Left ventricle myocardium inferior (tissue), 1 donor: ENCODE results near the gene CUX1. TPM values are rescaled to one million over a fixed set of nuclear protein-coding genes. Genes with fewer than 3 reads are reported as not detected.

Experiments used
- DNase-seq: peaks from one replicate; pipeline ENCODE4 v3.0.0-alpha.2; 2020
- H3K27ac ChIP-seq: fragments of 200-600 bp; replicated peaks from 2 replicates; pipeline ENCODE4 v1.8.0; 2021
- H3K27me3 ChIP-seq: fragments of 200-600 bp; 2 replicates; pipeline ENCODE4 v1.8.0; 2021; ENCODE audit warnings: low read depth
- H3K36me3 ChIP-seq: fragments of 200-600 bp; 2 replicates; pipeline ENCODE4 v1.8.0; 2021
- H3K4me1 ChIP-seq: fragments of 200-600 bp; 2 replicates; pipeline ENCODE4 v1.8.0; 2021
- H3K4me3 ChIP-seq: fragments of 200-600 bp; 2 replicates; pipeline ENCODE4 v1.8.0; 2021; ENCODE audit warnings: mild to moderate bottlenecking, moderate library complexity
- H3K9me3 ChIP-seq: fragments of 200-600 bp; replicated peaks from 2 replicates; pipeline ENCODE4 v1.8.0; 2021
- intact Hi-C: fragments of 100-400 bp; cut with micrococcal nuclease; formaldehyde crosslinking; loops from one replicate; pipeline ENCODE4 v1.11.0; 2022
- total RNA-seq: library from RNA; stranded (reverse); fragmentation: NEBNext Ultra II Directional; extraction: Animal tissue kit (Norgen Biotek cat#: 25700); gene quantifications from one replicate; pipeline ENCODE4 v1.2.1, GENCODE V29; 2021
- TF ChIP-seq, protein P1 (sequence below): fragments of 200-600 bp; IDR thresholded peaks from 2 replicates; pipeline ENCODE4 v1.8.0; 2021; ENCODE audit warnings: antibody characterized with exemption, mild to moderate bottlenecking, borderline replicate concordance
- donor health status: DM: no; HTN: yes; CAD: no; lungs with severe emphysema.

CUX1 gene
- total RNA-seq, 1 donor from 2014 or later: 125 TPM

DNA sequence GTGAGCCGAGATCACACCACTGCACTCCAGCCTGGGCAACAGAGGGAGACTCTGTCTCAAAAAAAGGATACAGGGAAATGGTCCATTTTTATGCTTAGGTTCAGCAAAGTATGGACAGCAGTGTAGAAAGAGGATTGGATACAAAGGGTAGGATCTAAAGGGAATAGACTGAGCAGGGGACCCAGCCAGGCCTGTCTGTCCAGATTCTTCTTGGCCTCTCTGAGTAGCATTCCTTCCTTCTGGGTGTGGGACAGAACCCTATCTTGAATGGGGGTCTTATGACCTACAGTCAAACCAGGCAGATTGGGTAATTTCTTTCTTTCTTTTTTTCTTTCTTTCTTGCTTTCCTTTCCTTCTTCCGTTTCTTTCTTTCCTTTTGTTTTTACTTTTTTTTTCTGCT is 494.9 kb downstream of the CUX1 start:
- intact Hi-C loops: no loop called here
- Histone ChIP-seq H3K36me3 (no peaks in the 10 kb centered on the region), H3K4me3 (no peak overlapping the region), H3K9me3 (no peaks in the 10 kb centered on the region), H3K4me1 (peaks cover 2% of the 10 kb centered on the region), H3K27me3 (no peaks in the 10 kb centered on the region), H3K27ac (no peak overlapping the region)
- no peak for DNase-seq
- TF ChIP-seq, protein P1, sequence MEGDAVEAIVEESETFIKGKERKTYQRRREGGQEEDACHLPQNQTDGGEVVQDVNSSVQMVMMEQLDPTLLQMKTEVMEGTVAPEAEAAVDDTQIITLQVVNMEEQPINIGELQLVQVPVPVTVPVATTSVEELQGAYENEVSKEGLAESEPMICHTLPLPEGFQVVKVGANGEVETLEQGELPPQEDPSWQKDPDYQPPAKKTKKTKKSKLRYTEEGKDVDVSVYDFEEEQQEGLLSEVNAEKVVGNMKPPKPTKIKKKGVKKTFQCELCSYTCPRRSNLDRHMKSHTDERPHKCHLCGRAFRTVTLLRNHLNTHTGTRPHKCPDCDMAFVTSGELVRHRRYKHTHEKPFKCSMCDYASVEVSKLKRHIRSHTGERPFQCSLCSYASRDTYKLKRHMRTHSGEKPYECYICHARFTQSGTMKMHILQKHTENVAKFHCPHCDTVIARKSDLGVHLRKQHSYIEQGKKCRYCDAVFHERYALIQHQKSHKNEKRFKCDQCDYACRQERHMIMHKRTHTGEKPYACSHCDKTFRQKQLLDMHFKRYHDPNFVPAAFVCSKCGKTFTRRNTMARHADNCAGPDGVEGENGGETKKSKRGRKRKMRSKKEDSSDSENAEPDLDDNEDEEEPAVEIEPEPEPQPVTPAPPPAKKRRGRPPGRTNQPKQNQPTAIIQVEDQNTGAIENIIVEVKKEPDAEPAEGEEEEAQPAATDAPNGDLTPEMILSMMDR: no peak

DNA sequence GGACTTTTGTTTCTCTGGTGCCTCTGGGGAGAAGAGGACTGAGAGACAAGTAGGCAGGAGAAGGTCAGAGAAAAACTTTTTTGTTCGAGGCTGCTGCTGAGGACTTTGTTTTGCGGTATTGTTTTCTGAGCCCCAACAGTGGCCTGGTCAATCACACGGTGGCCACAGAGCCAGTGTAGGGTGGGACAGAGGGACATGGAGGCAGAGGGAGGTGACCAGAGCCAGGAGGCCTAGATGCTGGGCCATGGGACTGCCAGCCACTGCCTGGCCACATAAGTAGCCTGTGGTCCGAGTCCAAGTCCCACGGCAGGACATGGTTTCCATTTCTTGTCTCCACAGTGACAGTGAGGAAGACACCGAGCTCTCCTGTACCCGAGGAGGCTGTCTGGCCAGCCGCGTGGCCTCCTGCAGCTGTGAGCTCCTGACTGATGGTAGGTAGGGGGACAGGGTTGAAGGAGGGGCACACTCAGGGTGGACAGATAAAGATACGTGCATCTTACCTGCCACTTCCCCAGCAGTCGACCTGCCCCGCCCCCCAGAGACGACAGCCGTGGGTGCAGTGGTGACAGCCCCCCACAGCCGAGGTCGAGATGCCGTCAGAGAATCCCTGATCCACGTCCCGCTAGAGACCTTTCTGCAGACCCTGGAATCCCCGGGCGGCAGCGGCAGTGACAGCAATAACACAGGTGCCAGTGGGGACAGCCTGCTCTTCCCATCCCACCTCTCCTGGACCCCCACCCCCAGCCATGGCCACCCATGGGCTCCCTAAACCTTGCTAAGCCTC is 496.8 kb downstream of the CUX1 start:
- no peak overlapping the region for H3K27ac ChIP-seq
- no peaks in the 10 kb centered on the region for H3K27me3 ChIP-seq
- H3K4me3 ChIP-seq: no peak overlapping the region
- intact Hi-C loops: no loop called here
- no peaks in the 10 kb centered on the region for H3K36me3 ChIP-seq
- H3K4me1 ChIP-seq: no peaks in the 10 kb centered on the region
- H3K9me3 ChIP-seq: no peaks in the 10 kb centered on the region
- no peak for DNase-seq
- TF ChIP-seq, protein P1: no peak

DNA sequence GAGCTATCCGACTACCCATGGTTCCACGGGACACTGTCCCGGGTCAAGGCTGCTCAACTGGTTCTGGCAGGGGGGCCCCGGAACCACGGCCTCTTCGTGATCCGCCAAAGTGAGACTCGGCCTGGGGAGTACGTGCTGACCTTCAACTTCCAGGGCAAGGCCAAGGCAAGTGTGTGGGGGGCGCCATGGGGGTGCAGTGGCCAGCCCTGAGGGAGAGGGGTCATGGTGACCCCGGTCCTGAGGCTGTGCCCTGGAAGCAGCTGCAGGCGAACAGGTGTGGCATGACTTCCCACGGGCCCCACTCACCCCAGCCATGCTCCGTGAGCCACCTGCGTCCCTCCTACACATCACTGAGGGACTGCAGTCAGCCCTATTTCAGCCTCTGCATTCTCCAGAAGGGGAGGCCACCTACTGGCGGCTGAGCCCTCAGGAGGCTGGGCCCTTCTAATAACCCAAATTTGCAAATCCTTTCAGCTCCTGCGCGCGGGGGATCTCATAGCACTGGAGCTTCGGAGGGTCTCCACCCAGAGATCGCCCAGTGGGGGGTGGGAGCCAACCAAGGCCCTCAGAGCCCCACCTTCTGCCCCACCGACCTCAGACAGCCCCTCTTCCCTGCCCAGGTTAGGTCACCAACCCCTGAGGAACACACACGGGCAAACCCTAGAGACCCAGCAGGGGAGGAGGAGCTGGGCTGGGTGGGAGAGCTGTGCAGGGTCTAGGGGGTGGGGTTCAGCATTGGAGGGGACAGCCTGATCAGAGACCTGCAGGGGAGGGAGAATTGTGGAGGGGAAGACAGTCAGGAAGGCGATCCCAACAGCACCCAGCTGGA is 500.0 kb downstream of the CUX1 start:
- intact Hi-C loops: no loop called here
- peaks cover 4% of the 10 kb centered on the region for H3K4me1 ChIP-seq
- no peak overlapping the region for H3K27ac ChIP-seq
- TF ChIP-seq, protein P1: no peak
- H3K36me3 ChIP-seq: no peaks in the 10 kb centered on the region
- no peak for DNase-seq
- no peak overlapping the region for H3K4me3 ChIP-seq
- peaks cover 22% of the 10 kb centered on the region for H3K27me3 ChIP-seq
- H3K9me3 ChIP-seq: no peaks in the 10 kb centered on the region

DNA sequence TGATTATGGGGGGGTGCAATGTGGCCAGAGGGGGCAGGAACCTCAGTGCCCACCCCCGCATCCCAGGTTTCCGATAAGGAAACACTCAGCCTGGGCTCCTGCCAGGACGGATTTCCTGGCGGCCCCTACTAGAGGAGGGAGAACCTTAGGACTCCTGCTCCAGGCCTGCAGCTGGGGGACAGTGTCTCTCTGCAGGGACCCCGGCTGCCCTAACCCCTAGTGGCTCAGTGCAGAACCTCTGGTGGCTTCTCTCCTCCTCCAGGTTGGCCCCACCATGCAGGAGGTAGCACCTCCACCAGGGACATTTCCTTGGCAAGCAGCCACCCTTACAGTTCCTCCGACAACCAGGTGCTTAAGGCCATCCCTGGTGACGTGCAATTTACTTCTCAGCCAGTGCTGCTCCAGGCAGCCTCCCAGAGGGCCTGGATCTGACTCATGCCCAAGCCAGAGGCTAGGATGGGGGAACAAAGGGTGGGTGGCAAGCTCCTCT is 501.1 kb downstream of the CUX1 start:
- Histone ChIP-seq H3K4me1 (peaks cover 4% of the 10 kb centered on the region), H3K36me3 (no peaks in the 10 kb centered on the region), H3K27me3 (peaks cover 33% of the 10 kb centered on the region), H3K4me3 (no peak overlapping the region), H3K9me3 (no peaks in the 10 kb centered on the region), H3K27ac (peak overlapping the region; percentile 21)
- DNase-seq: no peak
- intact Hi-C loops: no loop called here
- TF ChIP-seq, protein P1: no peak

DNA sequence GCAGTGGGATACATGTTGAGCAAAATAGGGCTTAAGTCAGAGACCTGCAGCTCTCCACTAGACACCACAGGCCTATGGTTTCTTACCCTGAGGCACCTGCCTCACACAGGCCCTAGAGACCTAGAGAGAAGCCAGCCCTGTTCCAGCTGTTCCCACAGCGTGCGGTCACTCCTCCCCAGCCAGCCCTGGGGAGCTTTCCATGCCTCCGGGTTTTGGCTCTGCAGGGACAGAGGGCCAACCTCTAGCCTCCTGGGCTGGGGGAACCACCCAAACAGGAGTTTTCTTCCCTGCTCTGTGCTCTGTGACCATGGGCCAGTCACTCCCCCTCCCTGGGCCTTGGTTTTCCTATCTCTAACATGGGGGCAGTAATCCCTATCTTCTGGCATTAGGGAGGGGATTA is 502.2 kb downstream of the CUX1 start:
- peaks cover 4% of the 10 kb centered on the region for H3K4me1 ChIP-seq
- no peaks in the 10 kb centered on the region for H3K9me3 ChIP-seq
- intact Hi-C loops: no loop called here
- peaks cover 44% of the 10 kb centered on the region for H3K27me3 ChIP-seq
- no peaks in the 10 kb centered on the region for H3K36me3 ChIP-seq
- no peak overlapping the region for H3K27ac ChIP-seq
- no peak for DNase-seq
- no peak overlapping the region for H3K4me3 ChIP-seq
- TF ChIP-seq, protein P1: no peak
